GM18505 (cell line): Measurements from ENCODE around the gene SEMG1.

ENCODE experiments used
- ATAC-seq: cut with Tn5 transposase; IDR thresholded peaks from one replicate; pipeline ENCODE4 v1.9.1; 2021; ENCODE audit not compliant: unreplicated experiment
- POLR2A ChIP-seq: IDR thresholded peaks from 4 replicates; pipeline ENCODE4 v1.6.1; 2011; ENCODE audit warnings: borderline replicate concordance; ENCODE audit not compliant: insufficient read depth, insufficient read length; ENCODE audit errors: extremely low read depth

SEMG1 gene

DNA sequence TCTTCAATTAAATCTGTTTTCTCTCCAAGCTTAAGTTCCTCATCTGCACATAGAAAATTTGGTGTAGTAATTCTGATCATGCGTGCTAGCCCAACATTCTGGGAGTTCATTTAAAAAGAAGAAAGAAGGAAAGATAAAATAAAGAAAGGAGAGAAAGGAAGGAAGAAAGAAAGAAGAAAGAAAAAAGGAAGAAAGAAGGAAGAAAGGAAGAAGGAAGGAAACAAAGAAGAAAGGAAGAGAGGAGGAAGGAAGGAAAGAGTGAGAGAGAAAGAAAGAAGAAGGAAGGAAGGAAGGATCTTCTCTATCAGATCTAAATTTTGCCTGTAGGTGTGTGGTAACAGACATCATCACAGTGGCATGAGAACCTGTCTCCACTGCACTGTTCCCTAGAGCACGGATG is 31.3 kb downstream of the SEMG1 start:
- TF ChIP-seq POLR2A, result no peak
- ATAC-seq, result no peak

DNA sequence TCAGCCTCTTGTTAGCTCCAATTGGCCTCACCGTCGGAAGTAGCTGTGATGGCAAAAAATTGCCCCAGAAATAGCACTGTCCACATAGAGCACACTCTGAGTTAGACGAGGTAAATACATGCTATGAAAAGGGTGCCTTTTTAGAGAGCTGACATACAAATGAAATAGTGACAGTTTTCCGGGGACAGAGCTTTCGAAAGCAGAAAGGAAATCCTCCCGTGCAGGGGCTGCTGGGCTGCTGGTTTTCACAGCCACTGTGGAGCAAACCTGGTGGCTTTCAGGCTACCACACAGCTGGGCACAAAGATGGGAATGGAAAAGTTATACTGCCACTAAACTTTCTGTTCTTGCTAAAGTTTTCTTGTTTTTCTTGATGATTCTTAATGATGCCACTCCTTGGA is 39.3 kb downstream of the SEMG1 start:
- TF ChIP-seq POLR2A, result no peak
- ATAC-seq, result no peak

DNA sequence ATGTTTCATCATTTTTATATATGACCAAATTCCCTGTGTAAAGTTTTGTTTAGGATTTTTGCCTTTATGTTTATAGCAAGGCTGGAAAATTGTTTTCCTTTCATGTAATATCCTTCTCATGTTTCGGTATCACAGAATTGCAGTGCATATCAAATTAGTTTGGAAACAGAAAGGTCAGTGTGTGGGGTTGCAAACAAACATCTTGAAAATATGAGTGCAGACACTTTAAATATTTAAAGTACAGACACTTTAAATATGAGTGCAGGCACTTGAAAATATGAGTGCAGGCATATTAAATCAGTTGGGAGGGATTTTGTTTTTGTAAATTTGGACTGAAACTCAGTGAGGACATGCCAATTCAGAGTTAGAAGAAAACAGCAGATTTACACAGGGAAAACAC is 41.0 kb downstream of the SEMG1 start:
- ATAC-seq, result no peak

DNA sequence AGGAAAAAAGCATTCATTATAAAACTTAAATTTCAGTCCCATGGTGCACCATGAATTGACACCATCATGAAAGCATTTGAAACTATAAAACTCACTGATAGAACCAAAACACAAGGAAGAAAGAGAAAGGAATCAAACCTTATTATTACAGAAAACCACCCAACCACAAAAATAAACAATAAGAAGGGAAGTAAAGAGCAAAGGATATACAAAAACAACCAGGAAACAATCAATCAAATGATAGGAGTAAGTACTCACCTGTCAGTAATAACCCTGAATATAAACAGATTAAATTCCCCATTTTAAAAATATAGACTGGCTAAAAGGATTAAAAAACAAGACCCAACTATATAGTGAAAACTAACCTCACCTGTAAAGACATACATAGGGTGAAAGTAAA is 41.8 kb downstream of the SEMG1 start:
- no peak for ATAC-seq
- TF ChIP-seq POLR2A, result no peak

More for the DNA sequence above, 41.0 kb downstream of the SEMG1 start:
- no peak for TF ChIP-seq POLR2A

DNA sequence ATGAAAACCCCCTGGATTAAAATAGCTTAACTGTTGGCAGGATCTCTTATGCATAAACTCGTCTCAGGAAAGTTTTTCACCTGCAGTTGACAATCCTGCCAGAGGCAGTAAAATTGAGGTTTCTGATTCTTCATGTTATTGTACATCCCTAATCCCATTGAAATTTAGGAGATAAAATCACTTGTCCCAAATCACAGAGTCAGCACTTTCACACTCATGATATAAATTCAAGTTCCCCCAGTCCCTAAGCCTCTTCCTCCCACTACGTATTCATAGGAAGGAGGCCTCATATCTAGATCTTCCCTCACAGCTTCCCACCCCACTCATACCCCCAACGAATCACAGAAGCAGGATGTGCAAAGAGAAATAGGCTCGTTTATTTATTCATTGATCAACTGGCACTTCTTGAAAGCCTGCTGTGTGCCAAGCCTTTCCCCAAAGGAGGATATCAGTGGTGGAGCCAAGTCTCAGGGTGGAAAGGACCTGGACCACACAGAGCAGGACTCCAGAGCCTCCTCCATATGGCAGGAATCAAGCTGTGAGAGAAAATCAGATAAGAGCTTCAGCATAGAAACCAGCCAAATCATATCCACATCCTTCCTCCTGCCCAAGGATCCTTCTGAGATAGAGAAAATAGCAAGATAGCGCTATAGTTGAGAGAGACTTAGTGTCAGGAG is 45.2 kb downstream of the SEMG1 start:
- no peak for ATAC-seq
- TF ChIP-seq POLR2A, result no peak

DNA sequence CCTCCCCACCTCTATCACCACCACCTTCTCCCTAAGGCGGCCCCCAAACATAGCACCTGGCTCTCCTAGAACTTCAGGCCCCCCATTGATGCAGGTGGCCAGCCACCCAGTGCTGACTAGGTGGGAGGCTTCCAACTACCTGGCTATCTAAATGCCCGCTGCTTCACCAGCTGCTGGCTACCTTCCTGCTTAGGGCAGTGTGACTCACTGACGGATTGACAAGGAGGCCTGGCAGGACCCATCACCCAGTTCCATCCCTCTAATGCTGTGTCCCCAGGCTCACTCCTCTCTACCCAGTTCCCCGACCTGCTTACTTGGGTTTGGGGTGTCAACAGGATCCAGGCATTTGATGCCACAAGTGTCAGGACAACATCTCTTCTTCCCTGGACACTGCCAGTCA is 46.4 kb downstream of the SEMG1 start:
- ATAC-seq, result no peak
- no peak for TF ChIP-seq POLR2A

- no peak for ATAC-seq
- no peak for TF ChIP-seq POLR2A
Observed at GRCh38 chr20:45254383-45255262, 47.8 kb downstream of the SEMG1 start, which contains the start of gene SLPI. TSS of gene SLPI (minus strand) at chr20:45254564. CDS start at chr20:45254543, 21 bp downstream.

DNA sequence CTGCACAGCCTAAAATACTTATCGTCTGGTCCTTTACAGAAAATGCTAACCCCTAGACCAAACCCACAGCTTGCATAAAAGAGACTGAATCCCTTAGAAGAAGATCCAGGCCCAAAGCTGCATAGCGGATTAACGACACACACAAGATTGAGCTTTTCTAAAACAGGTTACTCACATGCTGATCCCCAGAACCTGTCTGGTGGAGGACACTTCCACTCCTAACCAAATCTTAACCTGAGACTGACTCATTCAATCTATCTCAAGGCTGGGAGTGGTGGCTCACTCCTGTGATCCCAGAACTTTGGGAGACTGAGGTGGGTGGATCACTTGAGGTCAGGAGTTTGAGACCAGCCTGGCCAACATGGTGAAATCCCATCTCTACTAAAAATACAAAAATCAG is 50.3 kb downstream of the SEMG1 start:
- no peak for TF ChIP-seq POLR2A
- ATAC-seq, result no peak

DNA sequence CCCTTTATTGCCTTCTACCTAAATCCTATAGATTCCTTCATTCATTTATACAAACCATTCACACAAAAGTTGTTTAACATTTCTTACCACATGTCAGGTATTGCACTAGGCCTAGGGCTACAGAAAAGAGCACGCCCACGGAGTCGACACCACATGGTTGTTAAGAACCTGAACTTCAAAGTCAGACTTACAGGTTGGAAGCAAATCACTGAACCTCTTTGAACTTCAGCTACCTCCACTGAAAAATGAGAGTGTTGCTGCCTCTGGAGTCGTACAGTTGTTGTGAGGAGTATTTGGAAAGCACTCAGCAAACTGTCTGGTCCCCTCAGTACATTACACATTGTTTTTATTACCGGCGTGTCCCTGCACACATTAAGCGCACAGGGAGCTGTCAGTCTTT is 50.9 kb downstream of the SEMG1 start:
- TF ChIP-seq POLR2A, result no peak
- ATAC-seq, result no peak

- TF ChIP-seq POLR2A, result no peak
- ATAC-seq, result no peak
Observed at GRCh38 chr20:45258259-45258658, 51.4 kb downstream of the SEMG1 start.

DNA sequence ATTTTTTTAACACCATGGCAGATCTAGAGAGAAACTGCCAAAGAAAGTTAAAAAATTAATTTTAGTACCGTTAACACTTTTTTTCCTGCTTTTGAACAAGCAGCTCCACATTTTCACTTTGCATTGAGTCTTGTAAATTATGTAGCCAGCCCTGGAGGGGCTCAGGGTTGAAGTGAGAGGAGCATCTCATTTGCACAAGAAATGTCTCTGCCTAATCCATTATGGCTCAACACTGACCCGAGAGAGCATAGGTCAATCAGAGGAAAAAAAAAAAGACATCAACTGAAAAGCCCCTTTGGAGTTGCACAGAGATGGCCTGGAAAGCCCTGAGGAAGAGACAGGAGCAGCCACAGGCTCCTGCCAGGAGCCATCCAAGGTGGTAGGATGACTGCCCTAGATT is 51.8 kb downstream of the SEMG1 start:
- no peak for ATAC-seq
- TF ChIP-seq POLR2A, result no peak
